D721Med (cell line): Measurements from ENCODE around the gene FBXL14.

Experiments used
- DNase-seq: peaks from one replicate; pipeline ENCODE4 v3.0.0; 2011; ENCODE audit warnings: low spot score; ENCODE audit not compliant: insufficient read length
- FAIRE-seq: peaks from 2 replicates; lab custom pipeline; 2011; peaks lifted over from hg19 to GRCh38; lab: Jason Lieb, UNC
- CTCF ChIP-seq: IDR thresholded peaks from 2 replicates; pipeline ENCODE4 v1.5.1; 2012; ENCODE audit warnings: mild to moderate bottlenecking, control low read depth; ENCODE audit not compliant: insufficient read depth; ENCODE audit errors: missing control alignments

FBXL14 gene

GRCh38 chr12:1591034-1591433 lies 3.3 kb downstream of the FBXL14 start:
- DNase-seq = no peak
- no peak for TF ChIP-seq CTCF
- no peak for FAIRE-seq

DNA sequence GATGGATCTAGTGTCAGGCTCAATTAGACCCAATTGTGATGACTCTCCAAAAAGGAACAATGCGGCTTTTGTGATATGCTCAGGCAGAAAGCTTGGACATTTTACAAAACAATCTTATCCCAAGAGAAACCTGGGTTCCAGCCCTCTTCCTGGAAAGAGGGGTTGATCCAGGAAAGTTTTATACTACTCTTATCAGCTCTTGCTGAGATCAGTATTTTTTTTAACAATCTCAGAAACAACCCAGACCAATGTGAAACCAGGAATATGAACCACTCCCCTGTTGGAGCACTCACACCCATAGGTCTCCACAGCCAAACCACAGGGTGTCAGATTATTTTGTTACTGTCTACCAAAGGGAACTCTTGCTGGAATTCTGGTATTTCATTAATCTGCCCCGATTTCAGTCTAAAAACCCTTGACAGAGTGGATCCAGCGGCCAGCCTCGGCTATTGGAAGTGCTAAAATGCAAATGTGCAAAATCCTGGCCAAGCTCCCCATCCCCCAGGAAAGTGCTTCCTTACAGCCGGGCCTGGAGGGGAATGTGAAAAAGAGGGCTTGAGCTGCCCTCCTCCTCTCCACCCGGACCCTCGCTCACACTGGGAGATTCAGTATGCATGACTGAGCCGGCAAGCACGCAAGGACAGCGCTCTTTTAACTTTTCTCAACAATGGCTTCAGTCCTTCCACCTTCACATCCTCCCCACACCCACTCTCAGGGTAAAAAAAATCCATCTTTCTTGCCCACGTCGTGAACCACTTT lies 4.0 kb downstream of the FBXL14 start:
- TF ChIP-seq CTCF = no peak
- DNase-seq = no peak
- FAIRE-seq = no peak

DNA sequence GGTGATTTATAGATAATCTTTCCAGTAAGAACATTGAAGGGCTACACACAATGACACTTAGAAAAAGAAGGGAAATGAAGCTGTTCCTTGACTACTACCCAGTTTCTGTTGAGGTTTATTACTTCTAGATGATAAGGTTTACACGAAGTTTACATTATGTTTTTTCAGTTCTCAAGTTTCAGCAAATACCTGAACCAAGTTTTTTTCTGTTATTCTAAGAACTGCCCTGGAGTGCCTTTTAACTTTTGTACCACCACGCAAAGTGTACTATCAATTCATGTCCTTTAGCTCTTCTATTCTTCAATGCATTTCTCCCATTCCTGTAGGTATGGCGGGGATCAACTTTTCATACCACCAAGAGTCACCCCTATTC lies 5.8 kb downstream of the FBXL14 start:
- no peak for TF ChIP-seq CTCF
- DNase-seq (no peak), FAIRE-seq (no peak)

GRCh38 chr12:1587927-1588574 lies 6.3 kb downstream of the FBXL14 start:
- no peak for TF ChIP-seq CTCF
- no peak for DNase-seq
- no peak for FAIRE-seq

DNA sequence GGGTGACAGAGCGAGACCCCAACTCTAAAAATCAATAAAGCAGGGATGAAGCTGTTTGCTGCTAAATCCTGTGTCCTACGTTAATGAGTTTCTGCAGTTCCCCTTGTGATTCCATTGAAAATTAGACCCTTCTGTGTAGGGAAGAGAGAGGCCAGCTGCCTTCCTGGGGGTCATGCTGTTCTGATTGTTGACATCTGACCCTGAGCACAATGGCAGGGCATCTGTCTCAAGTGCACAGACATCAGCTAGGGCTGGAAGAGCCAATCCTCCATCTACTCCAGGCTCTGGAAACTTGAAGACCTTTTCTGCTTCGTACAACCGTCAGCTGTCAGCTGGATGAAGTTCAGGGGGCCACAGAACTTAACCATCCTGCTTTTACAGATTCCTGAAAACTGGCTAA lies 10.1 kb downstream of the FBXL14 start:
- FAIRE-seq = no peak
- TF ChIP-seq CTCF = no peak
- DNase-seq = no peak

- TF ChIP-seq CTCF = peak; percentile 90
- DNase-seq (no peak), FAIRE-seq (peak; percentile 86)
Observed at GRCh38 chr12:1583421-1584078, 10.8 kb downstream of the FBXL14 start.

DNA sequence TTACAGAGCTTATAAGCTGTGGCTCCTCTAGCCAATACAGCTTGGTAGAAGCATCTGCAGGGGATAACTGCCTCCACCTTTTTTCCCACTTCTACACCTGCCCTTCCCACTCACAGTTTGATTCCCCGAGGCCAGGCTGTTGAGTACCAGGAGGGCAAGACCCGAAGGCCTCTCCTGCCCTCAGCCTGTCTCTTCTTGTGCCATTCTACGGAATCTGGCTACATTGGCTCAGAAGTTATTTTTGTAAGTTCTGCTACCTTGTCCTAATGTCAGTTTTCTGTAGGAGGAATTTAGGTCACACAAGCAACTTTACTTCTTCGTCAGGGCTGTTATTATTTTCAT lies 11.7 kb downstream of the FBXL14 start:
- no peak for DNase-seq
- no peak for TF ChIP-seq CTCF
- FAIRE-seq = no peak
